HCT116 (cell line): Measurements from ENCODE around the gene CCDC124.

Experiments
- POLR2A ChIP-seq: IDR thresholded peaks from 2 replicates; pipeline ENCODE4 v1.7.0; 2011; ENCODE audit warnings: borderline replicate concordance; ENCODE audit not compliant: insufficient read depth, insufficient read length; ENCODE audit errors: extremely low read depth
- POLR2AphosphoS5 ChIP-seq: IDR thresholded peaks from 2 replicates; pipeline ENCODE4 v1.6.1; 2011; ENCODE audit warnings: mild to moderate bottlenecking, low read depth, low read length, moderate library complexity
- RAD21 ChIP-seq: IDR thresholded peaks from 2 replicates; pipeline ENCODE4 v1.6.1; 2012; ENCODE audit warnings: low read depth, mild to moderate bottlenecking
- YY1 ChIP-seq: IDR thresholded peaks from 2 replicates; pipeline ENCODE4 v1.6.1; 2011; ENCODE audit warnings: low read length, low read depth, moderate library complexity, mild to moderate bottlenecking; ENCODE audit not compliant: insufficient replicate concordance; ENCODE audit errors: extremely low read depth
- TF ChIP-seq, protein P1 (sequence below), 3 experiments: fragments of 200-600 bp in 1 of 3; sonication (generic) in 1 of 3; IDR thresholded peaks in 2 of 3; conservative IDR thresholded peaks in 1 of 3; 2 replicates each; pipeline ENCODE4 v1.5.1; 2012 to 2017; ENCODE audit warnings: low read depth in 2 of 3, low read length in 2 of 3, antibody characterized with exemption in 1 of 3, borderline replicate concordance in 1 of 3, control low read depth in 1 of 3, mild to moderate bottlenecking in 1 of 3, mixed read lengths in 1 of 3, mixed run types in 1 of 3, moderate library complexity in 1 of 3; ENCODE audit not compliant: insufficient read depth in 1 of 3
- TF ChIP-seq, protein P2 (sequence below): IDR thresholded peaks from 2 replicates; pipeline ENCODE4 v1.6.1; 2011; ENCODE audit warnings: mild to moderate bottlenecking, low read length, moderate library complexity; ENCODE audit not compliant: insufficient replicate concordance; ENCODE audit errors: extremely low read depth

- TF ChIP-seq, protein P1, sequence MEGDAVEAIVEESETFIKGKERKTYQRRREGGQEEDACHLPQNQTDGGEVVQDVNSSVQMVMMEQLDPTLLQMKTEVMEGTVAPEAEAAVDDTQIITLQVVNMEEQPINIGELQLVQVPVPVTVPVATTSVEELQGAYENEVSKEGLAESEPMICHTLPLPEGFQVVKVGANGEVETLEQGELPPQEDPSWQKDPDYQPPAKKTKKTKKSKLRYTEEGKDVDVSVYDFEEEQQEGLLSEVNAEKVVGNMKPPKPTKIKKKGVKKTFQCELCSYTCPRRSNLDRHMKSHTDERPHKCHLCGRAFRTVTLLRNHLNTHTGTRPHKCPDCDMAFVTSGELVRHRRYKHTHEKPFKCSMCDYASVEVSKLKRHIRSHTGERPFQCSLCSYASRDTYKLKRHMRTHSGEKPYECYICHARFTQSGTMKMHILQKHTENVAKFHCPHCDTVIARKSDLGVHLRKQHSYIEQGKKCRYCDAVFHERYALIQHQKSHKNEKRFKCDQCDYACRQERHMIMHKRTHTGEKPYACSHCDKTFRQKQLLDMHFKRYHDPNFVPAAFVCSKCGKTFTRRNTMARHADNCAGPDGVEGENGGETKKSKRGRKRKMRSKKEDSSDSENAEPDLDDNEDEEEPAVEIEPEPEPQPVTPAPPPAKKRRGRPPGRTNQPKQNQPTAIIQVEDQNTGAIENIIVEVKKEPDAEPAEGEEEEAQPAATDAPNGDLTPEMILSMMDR (IDR thresholded peaks at IDR 0.05 in 2 of 3, conservative IDR thresholded peaks at IDR 0.05 in 1 of 3; ENCODE audit: borderline replicate concordance in 1 of 3, insufficient read depth in 1 of 3, low read depth in 2 of 3, low read length in 2 of 3): no peak
- TF ChIP-seq RAD21 (no peak), POLR2A (no peak), YY1 (no peak), POLR2AphosphoS5 (no peak)
- TF ChIP-seq, protein P2, sequence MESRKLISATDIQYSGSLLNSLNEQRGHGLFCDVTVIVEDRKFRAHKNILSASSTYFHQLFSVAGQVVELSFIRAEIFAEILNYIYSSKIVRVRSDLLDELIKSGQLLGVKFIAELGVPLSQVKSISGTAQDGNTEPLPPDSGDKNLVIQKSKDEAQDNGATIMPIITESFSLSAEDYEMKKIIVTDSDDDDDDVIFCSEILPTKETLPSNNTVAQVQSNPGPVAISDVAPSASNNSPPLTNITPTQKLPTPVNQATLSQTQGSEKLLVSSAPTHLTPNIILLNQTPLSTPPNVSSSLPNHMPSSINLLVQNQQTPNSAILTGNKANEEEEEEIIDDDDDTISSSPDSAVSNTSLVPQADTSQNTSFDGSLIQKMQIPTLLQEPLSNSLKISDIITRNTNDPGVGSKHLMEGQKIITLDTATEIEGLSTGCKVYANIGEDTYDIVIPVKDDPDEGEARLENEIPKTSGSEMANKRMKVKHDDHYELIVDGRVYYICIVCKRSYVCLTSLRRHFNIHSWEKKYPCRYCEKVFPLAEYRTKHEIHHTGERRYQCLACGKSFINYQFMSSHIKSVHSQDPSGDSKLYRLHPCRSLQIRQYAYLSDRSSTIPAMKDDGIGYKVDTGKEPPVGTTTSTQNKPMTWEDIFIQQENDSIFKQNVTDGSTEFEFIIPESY: no peak
Observed at GRCh38 chr19:17974551-17974950, 41.7 kb downstream of the CCDC124 start.
